Stimulated activated CD8-positive, alpha-beta memory T cell treated with anti-CD3 and anti-CD28 coated beads, Interleukin-2, amount 100 ng/mL, for 48 hours (primary cell): Measurements from ENCODE around the gene CPSF3.

ENCODE experiments used
- DNase-seq, 2 donors: peaks; one replicate each; pipeline ENCODE4 v3.0.0-alpha.2; 2020; ENCODE audit warnings: low read depth in 2 of 2

CPSF3 gene

DNA sequence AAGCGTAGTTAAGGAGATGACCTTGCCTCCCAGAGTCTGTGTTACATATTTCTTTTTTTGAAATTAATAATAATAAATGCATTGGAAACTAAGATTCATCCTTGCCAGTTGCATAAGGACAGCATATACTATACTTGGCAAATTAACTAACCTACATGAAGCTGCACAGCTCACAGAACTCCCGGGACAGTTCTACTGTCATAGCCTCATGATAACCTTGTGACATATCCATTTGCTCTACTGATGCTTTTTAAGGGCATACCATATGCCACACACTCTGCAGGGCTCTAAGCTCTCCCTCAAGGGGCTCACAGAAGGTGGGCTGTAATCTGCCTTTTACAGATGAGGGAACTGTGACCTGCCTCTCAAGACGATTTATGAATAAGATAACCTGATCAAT is 3.9 kb upstream of the CPSF3 start:
- no peak for DNase-seq

DNA sequence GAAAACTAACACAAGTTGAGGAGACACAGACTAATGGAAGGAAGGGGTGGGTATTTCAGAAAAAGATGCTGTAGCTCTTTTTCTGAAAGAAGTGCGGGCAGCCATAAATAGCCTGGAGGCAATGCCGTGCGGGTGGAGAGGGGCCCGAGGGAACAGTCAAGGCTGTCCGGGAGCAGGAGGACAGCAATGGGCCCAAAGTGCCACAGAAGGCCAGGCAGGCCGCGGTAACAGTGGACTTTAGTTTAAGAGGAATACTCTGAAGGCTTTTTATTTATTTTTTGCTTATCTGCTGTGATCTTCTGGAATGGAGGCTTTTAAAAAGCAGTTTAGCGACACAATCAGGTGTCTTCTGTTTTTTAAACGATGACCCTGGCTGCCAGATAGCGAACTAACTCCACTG is 3.0 kb upstream of the CPSF3 start:
- DNase-seq, result no peak

DNA sequence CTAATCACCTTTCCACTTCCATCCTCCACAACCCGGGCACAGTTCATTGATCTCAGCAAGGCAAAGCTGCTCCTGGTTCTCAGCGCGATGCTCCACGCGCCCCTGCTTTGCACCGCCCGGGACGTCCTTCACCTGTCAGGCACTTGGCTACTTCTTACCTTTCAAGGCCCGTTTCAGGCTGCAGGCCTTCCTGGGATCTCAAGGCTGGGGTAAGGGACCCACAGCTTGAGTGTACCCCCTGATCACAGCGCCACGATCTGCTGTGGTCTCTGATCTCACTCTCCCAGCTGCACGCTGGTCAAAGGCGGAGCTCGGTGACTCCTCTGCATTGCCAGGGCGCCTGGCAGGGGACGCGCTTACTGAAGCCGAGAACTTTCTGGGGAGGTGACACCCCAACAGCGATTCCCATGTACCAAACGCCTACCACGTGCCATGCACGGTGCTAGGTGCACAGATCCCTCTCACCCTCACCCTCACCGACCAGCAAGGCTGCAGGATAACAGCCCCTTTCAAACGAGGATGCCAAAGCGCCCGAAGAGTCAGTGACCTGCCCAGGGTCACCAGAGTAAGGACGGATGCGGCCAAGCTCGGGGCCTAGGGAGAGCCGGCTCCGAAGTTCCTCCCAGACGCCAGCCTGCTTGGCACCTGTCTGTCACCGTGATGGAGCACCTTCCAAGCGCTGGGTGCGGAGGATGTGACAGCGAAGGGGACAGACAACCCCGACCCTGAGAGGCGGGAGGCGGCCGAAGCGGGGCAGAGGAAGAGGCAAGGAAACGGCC is 944 bp upstream of the CPSF3 start:
- DNase-seq, result peak in 1 of 2 donors; percentile 46

DNA sequence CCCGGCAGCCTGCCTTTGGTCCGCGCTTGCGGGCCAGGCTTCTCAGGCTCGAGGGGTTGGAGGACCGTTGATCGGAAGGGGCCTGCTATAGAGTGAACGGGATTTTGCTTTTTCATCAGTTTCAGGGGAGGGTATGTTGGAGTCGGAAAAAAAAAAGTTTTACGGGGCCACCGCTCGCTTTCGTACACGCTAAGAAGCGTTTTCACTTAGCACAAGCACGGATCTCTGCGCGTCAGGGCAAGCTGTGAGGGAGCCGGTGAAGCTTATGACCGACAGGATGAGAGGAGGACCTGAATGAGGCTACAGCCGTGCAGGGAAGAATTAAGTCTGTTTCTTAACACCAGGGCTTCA is 443 bp downstream of the CPSF3 start:
- DNase-seq, result no peak

DNA sequence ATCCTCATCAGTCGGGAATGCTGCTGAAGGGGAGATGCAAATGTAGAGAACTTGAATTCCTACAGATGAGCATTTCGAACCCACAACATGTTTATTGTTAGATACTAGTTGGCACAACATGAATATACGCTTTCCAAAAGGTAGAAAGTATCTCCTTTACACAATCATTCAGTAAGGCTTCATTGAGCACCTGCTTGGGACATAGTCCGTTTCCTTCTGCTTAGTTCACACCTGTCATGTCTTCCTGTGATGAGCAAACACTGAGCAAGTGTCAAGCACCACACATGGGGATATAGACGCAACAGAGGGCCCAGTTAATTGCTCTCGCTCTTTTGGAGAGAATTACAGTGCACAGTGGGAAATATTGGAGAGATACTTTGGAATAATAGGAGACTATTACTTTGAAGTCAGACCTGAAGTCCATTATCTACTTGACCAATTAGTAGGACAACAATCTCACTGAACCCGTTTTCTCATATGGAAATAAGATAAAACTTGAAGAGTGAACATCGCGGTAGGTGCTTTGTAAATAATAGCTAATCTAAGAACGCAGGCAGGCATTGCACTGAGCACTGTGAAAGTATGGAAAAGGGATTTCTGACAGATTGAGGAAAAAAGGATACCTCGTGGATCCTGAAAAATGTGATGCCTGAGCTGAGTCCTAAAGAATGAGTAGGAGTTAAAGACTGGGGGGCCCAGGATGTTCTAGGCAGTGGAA is 1.2 kb downstream of the CPSF3 start:
- no peak for DNase-seq

DNA sequence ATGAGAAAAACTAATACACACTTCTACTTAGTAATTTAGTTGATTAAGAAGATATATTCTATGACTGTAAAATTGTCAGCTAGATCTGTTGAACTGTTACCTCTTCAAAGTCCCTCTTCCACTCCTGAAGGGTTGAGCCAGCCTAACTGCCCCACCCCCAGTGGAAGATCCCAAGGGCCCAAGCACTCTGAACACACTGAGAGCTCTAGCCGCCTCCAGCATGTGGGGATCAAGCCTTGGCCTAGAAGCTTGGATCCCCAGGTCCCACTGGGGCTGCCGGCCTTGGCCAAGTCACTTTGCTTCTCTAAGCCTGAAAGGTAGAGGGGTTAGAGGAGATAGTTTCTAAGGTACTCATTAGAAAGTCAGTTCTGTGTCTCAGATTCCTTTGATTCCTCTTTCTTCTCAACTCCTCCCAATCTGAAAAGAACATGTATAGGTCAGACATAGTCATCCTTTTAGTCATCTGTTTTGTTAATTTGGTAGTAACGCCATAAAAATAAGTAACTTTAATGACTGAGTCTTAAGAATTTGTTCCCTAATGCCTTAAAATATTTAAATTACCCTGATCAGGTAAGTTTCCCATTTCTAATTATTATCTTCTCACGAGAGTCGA is 5.6 kb downstream of the CPSF3 start:
- DNase-seq, result no peak

DNA sequence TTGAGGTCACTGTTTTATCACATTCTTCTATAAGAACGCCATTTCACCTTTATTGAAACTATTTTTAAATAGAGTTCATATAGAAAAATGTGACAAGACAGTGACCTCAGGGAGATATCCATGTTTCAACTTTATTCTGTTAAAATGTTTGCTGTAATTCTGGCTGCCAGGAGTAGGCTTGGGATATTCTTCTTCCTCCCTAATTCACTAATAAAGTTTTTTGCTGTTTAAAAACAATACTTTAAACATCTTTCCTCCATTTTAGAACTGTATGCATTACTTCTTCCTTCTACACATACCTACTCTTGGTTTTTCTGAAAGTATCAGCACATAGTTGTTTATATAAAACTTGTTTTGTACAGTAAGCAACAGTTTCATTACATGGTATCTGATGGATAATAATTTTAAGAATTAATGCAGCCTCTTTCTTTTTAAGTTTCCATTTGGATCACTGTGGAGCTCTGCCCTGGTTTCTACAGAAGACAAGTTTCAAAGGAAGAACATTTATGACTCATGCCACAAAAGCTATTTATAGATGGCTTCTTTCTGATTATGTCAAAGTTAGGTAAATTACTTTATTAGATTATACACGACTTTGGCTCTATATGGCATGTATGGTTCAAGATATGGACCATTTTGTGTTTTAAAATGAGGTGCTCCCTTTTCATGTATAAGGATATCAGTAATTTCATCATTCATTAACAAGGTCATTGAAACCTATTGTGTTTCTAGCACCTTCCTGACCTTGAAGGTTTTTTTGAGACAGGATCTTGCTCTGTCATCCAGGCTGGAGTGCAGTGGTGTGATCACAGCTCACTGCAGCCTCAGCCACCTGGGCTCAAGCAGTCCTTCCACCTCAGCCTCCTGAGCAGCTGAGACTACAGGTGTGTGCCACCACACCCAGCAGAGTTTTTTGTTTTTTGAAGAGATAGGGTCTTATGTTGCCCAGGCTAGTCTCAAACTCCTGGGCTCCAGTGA is 7.2 kb downstream of the CPSF3 start:
- DNase-seq, result no peak

DNA sequence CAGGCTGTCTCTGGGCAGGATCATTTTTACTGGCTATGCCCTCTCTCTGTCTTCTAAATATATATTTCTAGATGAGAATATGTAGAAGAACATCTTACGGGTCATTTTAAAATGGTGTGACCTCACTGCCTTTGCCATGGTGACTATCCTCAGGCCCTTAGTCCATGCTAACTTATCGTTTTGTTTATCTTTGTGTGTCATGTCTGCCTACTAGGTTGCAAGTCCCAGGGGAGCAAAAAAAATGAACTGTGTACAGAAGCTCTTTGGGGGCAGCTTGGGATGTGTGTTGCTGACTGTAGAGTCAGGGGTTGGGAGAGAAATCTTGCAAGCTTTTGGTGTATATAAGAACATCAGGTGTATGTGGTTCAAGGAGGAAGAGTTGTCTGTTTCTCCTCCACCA is 11.0 kb downstream of the CPSF3 start:
- DNase-seq, result no peak

DNA sequence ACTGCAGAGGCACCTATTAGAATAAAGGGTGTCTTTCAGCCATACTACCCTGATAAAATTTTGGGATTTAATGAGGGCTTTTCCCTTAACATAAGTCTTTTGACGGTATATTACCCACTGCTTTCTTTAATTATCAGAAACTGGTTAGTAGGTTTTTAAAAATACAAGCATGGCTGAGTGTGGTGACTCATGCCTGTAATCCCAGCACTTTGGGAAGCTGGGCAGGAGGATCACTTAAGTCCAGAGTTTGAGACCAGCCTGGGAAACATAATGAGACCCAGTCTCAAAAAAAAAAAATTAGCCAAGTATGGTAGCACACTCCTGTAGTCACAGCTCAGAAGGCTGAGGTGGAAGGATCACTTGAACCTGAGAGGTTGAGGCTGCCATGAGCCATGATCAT is 16.1 kb downstream of the CPSF3 start:
- no peak for DNase-seq

DNA sequence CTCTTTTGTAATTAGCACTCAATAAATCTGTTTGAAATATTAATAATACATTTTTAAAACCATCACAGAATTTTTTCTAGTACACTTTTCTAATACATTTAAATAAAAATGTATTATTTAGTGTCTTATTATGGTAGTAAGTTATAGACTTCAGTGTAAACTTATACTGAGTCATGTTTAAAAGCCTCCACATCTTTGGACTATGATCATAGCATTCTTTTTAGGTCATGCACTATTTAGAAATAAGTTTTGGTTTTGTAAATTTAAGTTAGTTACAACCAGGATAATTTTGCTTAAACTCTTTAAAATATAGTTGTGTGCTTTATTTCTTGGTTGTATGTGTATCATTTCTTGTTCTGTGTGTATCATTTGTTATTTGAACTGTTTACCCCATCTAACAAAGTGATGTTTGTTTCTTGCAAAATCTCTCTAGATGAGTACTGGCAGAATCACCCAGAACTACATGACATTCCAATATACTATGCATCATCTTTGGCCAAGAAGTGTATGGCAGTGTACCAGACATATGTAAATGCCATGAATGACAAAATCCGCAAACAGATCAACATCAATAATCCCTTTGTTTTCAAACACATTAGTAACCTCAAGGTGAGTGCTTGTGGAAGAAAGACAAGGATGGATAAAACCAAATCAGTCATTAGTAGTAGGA is 16.7 kb downstream of the CPSF3 start:
- DNase-seq, result no peak

DNA sequence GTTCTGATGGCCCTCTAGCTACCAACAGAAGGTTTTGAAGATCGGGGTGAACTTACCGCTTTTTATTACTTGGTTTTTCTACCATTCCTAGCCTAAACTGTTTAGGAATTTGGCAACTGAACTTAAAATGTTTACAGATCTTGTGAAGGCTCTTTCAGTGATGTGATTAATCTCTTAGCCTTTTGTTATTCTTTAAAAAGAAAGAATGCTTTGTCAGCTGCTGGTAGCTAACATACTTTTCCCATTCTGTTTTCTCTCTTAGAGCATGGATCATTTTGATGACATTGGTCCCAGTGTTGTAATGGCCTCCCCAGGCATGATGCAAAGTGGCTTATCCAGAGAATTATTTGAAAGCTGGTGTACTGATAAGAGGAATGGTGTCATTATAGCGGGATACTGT is 18.1 kb downstream of the CPSF3 start:
- DNase-seq, result no peak

DNA sequence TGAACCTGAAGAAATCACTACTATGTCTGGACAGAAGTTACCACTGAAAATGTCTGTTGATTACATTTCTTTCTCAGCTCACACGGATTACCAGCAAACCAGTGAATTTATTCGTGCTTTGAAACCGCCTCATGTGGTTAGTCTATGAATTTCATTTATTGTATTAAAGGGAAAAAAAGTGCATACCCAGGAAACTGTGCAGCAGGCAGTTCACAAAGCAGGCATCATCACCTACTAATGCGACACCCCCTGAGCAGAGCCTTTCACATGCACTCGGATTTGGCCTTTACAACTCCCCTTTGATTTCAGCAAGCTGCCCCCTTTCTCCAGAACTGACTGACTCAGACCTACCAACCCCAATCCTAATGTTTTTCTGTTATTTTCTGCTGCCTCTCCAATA is 20.1 kb downstream of the CPSF3 start:
- no peak for DNase-seq

DNA sequence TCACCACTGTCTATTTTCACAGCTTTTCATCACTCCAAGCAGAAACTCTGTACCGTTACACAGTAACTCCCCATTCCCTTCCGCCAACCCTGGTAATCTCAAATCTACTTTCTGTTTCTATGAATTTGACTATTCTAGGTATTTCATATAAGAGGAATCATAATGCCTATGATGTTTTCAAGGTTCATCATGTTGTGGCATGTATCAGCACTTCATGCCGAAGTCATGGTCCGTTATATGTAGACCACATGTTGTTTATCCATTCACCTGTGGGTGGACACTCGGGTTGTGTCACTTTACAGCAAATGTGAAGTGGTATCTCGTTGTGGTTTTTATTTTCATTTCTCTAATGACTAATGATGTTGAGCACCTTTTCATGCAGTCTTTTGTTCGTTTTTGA is 21.6 kb downstream of the CPSF3 start:
- no peak for DNase-seq

DNA sequence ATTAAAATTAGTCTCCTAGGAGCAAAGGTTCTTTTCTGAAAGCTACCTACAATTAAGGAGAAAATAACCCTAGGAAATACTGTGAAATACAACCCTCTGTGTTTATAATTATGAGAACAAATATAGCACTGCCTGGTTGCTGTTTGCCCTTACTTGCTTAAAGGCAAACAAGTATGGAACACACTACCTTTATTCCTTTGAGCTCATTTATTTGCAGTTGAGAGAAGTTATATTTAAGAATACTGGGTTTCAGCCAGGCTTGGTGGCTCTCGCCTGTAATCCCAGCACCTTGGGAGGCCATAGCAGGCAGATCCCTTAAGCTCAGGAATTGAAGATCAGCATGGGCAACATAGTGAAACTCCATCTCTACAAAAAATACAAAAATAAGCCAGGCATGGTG is 27.8 kb downstream of the CPSF3 start:
- DNase-seq, result no peak

DNA sequence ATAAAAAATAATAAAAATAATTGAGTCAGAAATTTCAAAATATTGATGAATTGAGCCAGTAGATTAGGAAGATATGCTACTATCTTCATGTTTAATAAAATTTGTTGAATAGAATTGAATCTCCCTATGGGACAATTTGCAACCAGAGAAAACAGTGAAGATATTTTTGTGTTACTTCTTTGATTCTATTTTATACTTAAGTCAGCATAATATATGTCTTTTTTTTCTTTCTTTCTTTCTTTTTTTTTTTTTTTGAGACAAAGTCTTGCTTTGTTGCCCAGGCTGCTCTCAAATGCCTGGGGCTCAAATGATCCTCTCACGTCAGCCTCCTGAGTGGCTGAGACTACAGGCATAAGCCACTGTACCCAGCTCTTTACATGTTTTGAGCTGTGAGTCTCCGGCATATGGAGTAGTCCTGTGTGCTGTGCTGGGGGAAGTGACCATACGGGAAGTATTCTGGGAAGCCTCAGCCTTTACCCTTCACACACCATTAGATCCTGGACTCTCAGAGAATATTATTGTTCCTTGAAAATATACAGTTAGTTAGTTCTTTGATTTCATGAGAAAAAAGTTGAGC is 37.1 kb downstream of the CPSF3 start:
- DNase-seq, result no peak

DNA sequence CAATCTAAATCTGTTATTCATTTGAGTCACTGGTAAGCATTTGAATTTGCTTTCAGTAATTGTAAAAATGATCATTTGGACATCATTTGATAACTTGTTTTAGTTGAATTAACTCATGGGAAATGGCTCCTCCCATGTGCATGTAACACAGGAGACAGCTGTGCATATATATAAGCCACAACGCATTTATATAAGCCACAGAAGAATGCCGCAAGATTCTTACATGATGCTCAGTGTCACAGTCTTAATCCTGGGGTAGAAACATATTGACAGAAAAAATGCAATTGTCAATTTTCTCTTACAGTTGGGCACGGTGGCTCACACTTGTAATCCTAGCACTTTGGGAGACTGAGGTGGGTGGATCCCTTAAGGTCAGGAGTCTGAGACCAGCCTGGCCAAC is 37.6 kb downstream of the CPSF3 start:
- no peak for DNase-seq

DNA sequence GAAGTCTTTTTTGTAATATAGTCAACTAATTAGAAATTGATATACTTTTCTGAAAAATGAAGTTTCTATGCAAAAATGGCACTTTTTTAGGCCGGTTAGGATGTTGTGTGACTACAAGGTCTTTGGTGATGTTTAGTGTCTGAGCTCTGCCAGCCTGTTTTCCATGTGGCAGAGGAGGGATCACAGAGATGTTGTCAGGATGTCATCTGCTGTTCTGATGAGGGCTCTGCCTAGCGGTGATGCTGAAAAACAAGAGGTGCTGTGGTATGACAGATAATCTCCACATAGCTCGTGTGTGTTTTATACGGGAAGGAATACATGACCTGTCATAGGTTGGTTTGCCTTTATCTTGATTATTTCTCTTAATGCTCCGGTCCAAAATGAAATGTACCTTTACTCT is 38.9 kb downstream of the CPSF3 start:
- no peak for DNase-seq

DNA sequence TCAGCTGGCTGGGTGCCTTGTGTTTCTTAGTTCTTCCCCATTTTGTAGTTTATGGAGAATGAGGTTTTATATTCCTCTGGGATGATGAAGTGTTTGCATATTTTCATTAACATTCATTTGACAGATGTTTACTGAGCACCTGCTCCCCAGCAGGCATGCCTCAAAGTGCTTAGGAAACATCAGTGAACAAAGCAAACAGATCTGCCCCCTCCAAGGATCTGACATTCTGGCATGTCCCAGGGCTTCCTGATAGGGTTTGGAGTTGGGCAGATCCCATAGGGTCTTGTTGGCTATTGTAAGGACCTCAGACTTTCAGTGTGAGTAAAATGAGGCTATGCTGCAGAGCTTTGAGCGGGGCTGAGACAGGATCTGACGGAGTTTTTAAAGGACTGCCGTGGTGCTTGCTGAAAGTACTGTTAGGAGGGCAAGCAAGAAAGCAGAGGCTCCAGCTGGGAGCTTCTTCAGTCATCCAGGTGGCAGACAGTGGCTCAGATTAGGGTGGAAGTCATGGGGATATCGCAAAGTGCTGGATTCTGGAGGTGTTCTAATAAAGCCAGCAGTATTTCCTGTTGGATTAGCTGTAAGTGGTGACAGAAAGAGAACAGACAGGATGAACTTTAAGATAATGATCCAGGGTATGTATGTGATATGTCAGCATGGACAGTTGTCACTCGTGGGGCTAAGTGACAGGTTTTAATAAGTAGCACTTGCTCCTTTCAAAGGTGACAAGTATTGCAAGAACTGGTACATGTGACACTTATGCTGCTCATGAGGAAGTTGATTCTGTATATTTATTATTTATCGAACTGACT is 39.6 kb downstream of the CPSF3 start:
- no peak for DNase-seq

DNA sequence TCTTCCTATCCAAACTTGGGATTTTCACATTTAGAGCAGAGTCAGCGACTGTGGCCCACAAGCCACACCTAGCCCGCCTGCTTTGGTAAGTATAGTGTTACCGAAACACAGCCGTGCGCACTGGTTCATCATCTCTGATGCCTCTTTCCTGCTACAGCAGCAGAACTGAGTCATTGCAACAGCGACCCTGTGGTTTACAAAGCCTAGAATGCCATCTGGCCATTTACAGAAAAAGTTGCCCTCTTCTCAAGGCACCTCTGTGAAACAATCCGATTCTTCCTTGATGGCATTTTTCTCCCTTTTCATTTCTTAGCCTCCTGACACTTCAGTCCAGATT is 40.2 kb downstream of the CPSF3 start:
- DNase-seq, result peak in 1 of 2 donors; percentile 17

DNA sequence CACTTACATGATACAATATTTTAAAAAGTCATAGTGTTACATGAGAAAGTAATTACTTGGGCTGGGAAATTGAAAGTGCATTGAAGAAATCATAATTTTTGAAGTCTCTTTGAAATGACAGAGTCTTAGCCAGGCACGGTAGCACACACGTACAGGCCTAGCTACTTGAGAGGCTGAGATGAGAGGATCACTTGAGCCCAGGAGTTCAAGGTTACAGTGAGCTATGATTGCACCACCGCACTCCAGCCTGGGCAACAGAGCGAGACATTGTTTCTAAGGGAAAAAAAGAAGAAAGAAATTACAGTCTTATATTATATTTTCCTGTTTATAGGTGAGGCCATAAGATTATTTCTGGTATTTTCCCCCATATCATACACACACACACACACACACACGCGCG is 41.7 kb downstream of the CPSF3 start:
- DNase-seq, result no peak
